OCI-LY7 (cell line): ENCODE data around the gene CCDC78.
A peak's percentile ranks its signal among the peaks of the same experiment; 100 is the strongest.

Experiments
- CTCF ChIP-seq: fragments of 200-600 bp; sonication (generic); conservative IDR thresholded peaks from 2 replicates; pipeline ENCODE4 v1.5.1; 2014; ENCODE audit warnings: mild to moderate bottlenecking, antibody characterized with exemption, low read length, moderate library complexity, mixed read lengths
- EZH2phosphoT487 ChIP-seq: fragments of 200-600 bp; sonication (generic); IDR thresholded peaks from 2 replicates; pipeline ENCODE4 v1.6.1; 2018; ENCODE audit warnings: low read depth, borderline replicate concordance, mild to moderate bottlenecking, mixed run types, antibody characterized with exemption, low read length, moderate library complexity, mixed read lengths

GRCh38 chr16:740764-741505 lies 14.7 kb upstream of the CCDC78 start, which contains the start of gene CIAO3:
- TF ChIP-seq CTCF (peak; percentile 87), EZH2phosphoT487 (no peak)
